WTC11 (cell line): ENCODE results near the gene SLC35B4. TPM values are rescaled to one million over a fixed set of nuclear protein-coding genes. Genes with fewer than 3 reads are reported as not detected.

ENCODE experiments used
- ATAC-seq: fragments of 200-7000 bp; cut with Tn5 transposase; 2 replicates; pipeline ENCODE4 v1.10.0; 2021; ENCODE audit warnings: mild to moderate bottlenecking, moderate library complexity
- CTCF ChIA-PET: fragments of 300-600 bp; sonication (Branson Sonifier 250); formaldehyde crosslinking; loops from one replicate; lab custom pipeline; 2021; ENCODE audit warnings: antibody characterized with exemption; lab: Charles Lee
- POLR2A ChIA-PET: fragments of 350-600 bp; sonication (Branson Sonifier 250); formaldehyde crosslinking; loops from one replicate; lab custom pipeline; 2021; ENCODE audit warnings: antibody characterized with exemption; lab: Charles Lee
- DNase-seq: peaks from one replicate; pipeline ENCODE4 v3.0.0; 2021; ENCODE audit warnings: low spot score
- H3K27ac Mint-ChIP-seq: 2 replicates; pipeline ENCODE4 v1.8.0; 2021; ENCODE audit warnings: mixed read lengths
- H3K27me3 Mint-ChIP-seq: 2 replicates; pipeline ENCODE4 v1.8.0; 2021; ENCODE audit warnings: low read depth, mild to moderate bottlenecking, moderate library complexity, mixed read lengths
- H3K36me3 Mint-ChIP-seq: 2 replicates; pipeline ENCODE4 v1.8.0; 2021; ENCODE audit warnings: mixed read lengths
- H3K4me1 Mint-ChIP-seq: 2 replicates; pipeline ENCODE4 v1.8.0; 2022; ENCODE audit warnings: mixed read lengths
- H3K4me3 Mint-ChIP-seq: 2 replicates; pipeline ENCODE4 v1.8.0; 2021; ENCODE audit warnings: mild to moderate bottlenecking, moderate library complexity, mixed read lengths
- H3K9me3 Mint-ChIP-seq: 2 replicates; pipeline ENCODE4 v1.8.0; 2021; ENCODE audit warnings: mixed read lengths
- ARID4B ChIP-seq: sonication (generic); formaldehyde crosslinking; IDR thresholded peaks from 2 replicates; pipeline ENCODE4 v1.8.0; 2023; ENCODE audit warnings: missing genetic modification reagents, mild to moderate bottlenecking, borderline replicate concordance
- ETV6 ChIP-seq: sonication (generic); formaldehyde crosslinking; IDR thresholded peaks from 2 replicates; pipeline ENCODE4 v1.8.1; 2022; ENCODE audit warnings: mild to moderate bottlenecking, missing genetic modification reagents
- HMGA2 ChIP-seq: fragments of 250-450 bp; sonication (Bioruptor Pico); IDR thresholded peaks from 2 replicates; pipeline ENCODE4 v1.4.0; 2021; ENCODE audit warnings: mild to moderate bottlenecking, moderate library complexity
- JUN ChIP-seq: sonication (generic); formaldehyde crosslinking; IDR thresholded peaks from 2 replicates; pipeline ENCODE4 v1.8.0; 2023; ENCODE audit warnings: mild to moderate bottlenecking, missing genetic modification reagents
- NFATC4 ChIP-seq: fragments of 250-450 bp; sonication (Bioruptor Pico); IDR thresholded peaks from 2 replicates; pipeline ENCODE4 v1.9.0; 2021; ENCODE audit warnings: mild to moderate bottlenecking
- NR3C1 ChIP-seq: sonication (generic); formaldehyde crosslinking; conservative IDR thresholded peaks from 2 replicates; pipeline ENCODE4 v1.8.1; 2023; ENCODE audit warnings: low read depth, mild to moderate bottlenecking, missing genetic modification reagents
- SP1 ChIP-seq: sonication (generic); formaldehyde crosslinking; conservative IDR thresholded peaks from 2 replicates; pipeline ENCODE4 v1.8.1; 2022; ENCODE audit warnings: missing genetic modification reagents
- ZBTB21 ChIP-seq: sonication (generic); formaldehyde crosslinking; IDR thresholded peaks from 2 replicates; pipeline ENCODE4 v1.8.1; 2023; ENCODE audit warnings: mild to moderate bottlenecking, missing genetic modification reagents, borderline replicate concordance
- ZNF396 ChIP-seq: fragments of 250-450 bp; sonication (Bioruptor Pico); IDR thresholded peaks from 2 replicates; pipeline ENCODE4 v1.8.0; 2021; ENCODE audit warnings: mild to moderate bottlenecking, moderate library complexity, borderline replicate concordance
- ZNF671 ChIP-seq: fragments of 250-450 bp; sonication (Bioruptor Pico); IDR thresholded peaks from 2 replicates; pipeline ENCODE4 v1.8.0; 2021; ENCODE audit warnings: mild to moderate bottlenecking
- total RNA-seq: library from RNA; stranded (reverse); gene quantifications from 3 replicates; pipeline ENCODE4 v1.2.3, GENCODE V29; 2021
- TF ChIP-seq, protein P1 (sequence below): sonication (generic); formaldehyde crosslinking; IDR thresholded peaks from 2 replicates; pipeline ENCODE4 v1.8.1; 2023; ENCODE audit warnings: mild to moderate bottlenecking, missing genetic modification reagents, borderline replicate concordance
- TF ChIP-seq, protein P2 (sequence below): sonication (generic); formaldehyde crosslinking; IDR thresholded peaks from 2 replicates; pipeline ENCODE4 v1.8.0; 2023; ENCODE audit warnings: missing genetic modification reagents
- TF ChIP-seq, protein P3 (sequence below): sonication (generic); formaldehyde crosslinking; IDR thresholded peaks from 2 replicates; pipeline ENCODE4 v1.8.1; 2022; ENCODE audit warnings: mild to moderate bottlenecking, missing genetic modification reagents, moderate library complexity, borderline replicate concordance

Gene SLC35B4
- total RNA-seq, 1 experiment from 2014 or later, result 32.6 TPM

DNA sequence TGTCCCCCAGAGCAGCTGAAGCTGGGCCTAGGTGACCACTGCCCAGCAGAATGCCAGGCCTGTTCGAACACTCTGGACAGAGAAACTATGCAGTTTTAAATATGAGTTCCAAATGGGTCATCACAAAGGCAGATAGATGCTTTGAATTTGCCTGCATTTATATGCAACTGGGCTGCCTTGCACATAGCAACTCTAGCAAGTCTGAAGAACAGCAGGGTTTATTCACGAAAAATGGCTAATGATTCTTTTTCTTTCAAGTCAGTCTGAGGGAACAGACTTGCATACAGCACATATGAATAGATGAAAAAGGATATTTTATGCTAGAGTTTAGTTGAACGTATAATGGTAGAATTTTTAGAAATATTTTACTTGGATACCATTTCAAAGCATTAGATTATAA, 68.5 kb downstream of the SLC35B4 start (continued):
- TF ChIP-seq HMGA2 (CRISPR knock-in tag), result no peak
- TF ChIP-seq, protein P1, sequence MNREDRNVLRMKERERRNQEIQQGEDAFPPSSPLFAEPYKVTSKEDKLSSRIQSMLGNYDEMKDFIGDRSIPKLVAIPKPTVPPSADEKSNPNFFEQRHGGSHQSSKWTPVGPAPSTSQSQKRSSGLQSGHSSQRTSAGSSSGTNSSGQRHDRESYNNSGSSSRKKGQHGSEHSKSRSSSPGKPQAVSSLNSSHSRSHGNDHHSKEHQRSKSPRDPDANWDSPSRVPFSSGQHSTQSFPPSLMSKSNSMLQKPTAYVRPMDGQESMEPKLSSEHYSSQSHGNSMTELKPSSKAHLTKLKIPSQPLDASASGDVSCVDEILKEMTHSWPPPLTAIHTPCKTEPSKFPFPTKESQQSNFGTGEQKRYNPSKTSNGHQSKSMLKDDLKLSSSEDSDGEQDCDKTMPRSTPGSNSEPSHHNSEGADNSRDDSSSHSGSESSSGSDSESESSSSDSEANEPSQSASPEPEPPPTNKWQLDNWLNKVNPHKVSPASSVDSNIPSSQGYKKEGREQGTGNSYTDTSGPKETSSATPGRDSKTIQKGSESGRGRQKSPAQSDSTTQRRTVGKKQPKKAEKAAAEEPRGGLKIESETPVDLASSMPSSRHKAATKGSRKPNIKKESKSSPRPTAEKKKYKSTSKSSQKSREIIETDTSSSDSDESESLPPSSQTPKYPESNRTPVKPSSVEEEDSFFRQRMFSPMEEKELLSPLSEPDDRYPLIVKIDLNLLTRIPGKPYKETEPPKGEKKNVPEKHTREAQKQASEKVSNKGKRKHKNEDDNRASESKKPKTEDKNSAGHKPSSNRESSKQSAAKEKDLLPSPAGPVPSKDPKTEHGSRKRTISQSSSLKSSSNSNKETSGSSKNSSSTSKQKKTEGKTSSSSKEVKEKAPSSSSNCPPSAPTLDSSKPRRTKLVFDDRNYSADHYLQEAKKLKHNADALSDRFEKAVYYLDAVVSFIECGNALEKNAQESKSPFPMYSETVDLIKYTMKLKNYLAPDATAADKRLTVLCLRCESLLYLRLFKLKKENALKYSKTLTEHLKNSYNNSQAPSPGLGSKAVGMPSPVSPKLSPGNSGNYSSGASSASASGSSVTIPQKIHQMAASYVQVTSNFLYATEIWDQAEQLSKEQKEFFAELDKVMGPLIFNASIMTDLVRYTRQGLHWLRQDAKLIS (CRISPR knock-in tag), result no peak
- TF ChIP-seq, protein P2, sequence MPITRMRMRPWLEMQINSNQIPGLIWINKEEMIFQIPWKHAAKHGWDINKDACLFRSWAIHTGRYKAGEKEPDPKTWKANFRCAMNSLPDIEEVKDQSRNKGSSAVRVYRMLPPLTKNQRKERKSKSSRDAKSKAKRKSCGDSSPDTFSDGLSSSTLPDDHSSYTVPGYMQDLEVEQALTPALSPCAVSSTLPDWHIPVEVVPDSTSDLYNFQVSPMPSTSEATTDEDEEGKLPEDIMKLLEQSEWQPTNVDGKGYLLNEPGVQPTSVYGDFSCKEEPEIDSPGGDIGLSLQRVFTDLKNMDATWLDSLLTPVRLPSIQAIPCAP (CRISPR knock-in tag), result no peak
- no peak for TF ChIP-seq ZNF396
- TF ChIP-seq, protein P3, sequence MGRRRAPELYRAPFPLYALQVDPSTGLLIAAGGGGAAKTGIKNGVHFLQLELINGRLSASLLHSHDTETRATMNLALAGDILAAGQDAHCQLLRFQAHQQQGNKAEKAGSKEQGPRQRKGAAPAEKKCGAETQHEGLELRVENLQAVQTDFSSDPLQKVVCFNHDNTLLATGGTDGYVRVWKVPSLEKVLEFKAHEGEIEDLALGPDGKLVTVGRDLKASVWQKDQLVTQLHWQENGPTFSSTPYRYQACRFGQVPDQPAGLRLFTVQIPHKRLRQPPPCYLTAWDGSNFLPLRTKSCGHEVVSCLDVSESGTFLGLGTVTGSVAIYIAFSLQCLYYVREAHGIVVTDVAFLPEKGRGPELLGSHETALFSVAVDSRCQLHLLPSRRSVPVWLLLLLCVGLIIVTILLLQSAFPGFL (CRISPR knock-in tag), result no peak
- no peak for TF ChIP-seq ETV6 (CRISPR knock-in tag)
- TF ChIP-seq ZNF671 (CRISPR knock-in tag), result no peak

DNA sequence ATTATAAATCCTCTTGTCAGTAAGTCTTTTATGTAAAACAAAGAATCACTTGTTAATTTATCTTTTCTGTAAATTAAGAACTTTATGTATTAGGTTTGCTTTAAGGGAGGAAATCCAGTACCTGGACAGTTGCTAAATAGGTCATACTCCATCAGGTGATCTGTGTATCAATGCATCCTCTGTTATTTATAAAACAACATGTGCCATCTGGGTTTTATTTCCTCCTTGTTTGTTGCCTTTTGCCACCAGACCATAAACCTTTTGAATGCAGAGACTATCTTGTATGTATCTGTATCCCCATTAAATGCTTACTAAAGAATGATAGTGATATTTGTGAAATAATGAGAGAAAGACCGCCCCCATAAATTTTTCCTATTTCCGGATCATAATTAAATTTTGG, 70.0 kb downstream of the SLC35B4 start:
- no peak for ATAC-seq
- peaks cover 3% of the 10 kb centered on the region; the same call in 1 of the 2 replicates for H3K4me1 Mint-ChIP-seq

More for the DNA sequence above, 70.0 kb downstream of the SLC35B4 start:
- Mint-ChIP-seq H3K36me3 (peaks cover 3% of the 10 kb centered on the region), H3K27ac (no peak overlapping the region), H3K9me3 (peaks cover 20% of the 10 kb centered on the region), H3K4me3 (no peak overlapping the region), H3K27me3 (peaks cover 6% of the 10 kb centered on the region)
- no peak for DNase-seq
- no peak for TF ChIP-seq JUN
- no peak for TF ChIP-seq ZBTB21
- no peak for TF ChIP-seq NR3C1 (CRISPR knock-in tag)
- no peak for TF ChIP-seq ARID4B
- no peak for TF ChIP-seq SP1 (CRISPR knock-in tag)
- TF ChIP-seq NFATC4 (CRISPR knock-in tag), result no peak
- CTCF ChIA-PET, result no interaction called here
- POLR2A ChIA-PET, result no interaction called here
